Measurements from ENCODE around the gene MYD88.
"Not testable (repeated sequence)": the region's sequence is repeated elsewhere in the genome, so short reads cannot be mapped to it uniquely, and the experiment has no call there.

MYD88 gene

GRCh38 chr3:38150780-38151528, 12.5 kb downstream of the MYD88 start:
- H3K4me1 ChIP-seq (ENCODE audit: insufficient read depth, low read length): no peaks in the 10 kb centered on the region
- H3K27ac ChIP-seq (ENCODE audit: low read depth, low read length): no peak overlapping the region
- H3K9ac ChIP-seq (ENCODE audit: low read depth, low read length): no peak overlapping the region
- no peaks in the 10 kb centered on the region for H3K36me3 ChIP-seq (ENCODE audit: insufficient read depth, low read length)
- no peak overlapping the region for H3K4me3 ChIP-seq (ENCODE audit: low read length)
- 84% methylated on average over 3 of the region's 3 CpGs for WGBS
- H3K27me3 ChIP-seq (ENCODE audit: insufficient read depth, low read length): no peaks in the 10 kb centered on the region
- no peaks in the 10 kb centered on the region for H3K9me3 ChIP-seq (ENCODE audit: insufficient read depth, low read depth, low read length)

- Histone ChIP-seq H3K36me3 (ENCODE audit: insufficient read depth, low read length) (no peaks in the 10 kb centered on the region), H3K27ac (ENCODE audit: low read depth, low read length) (no peak overlapping the region), H3K9me3 (ENCODE audit: insufficient read depth, low read depth, low read length) (no peaks in the 10 kb centered on the region), H3K9ac (ENCODE audit: low read depth, low read length) (no peak overlapping the region), H3K4me1 (ENCODE audit: insufficient read depth, low read length) (no peaks in the 10 kb centered on the region), H3K27me3 (ENCODE audit: insufficient read depth, low read length) (no peaks in the 10 kb centered on the region), H3K4me3 (ENCODE audit: low read length) (no peak overlapping the region)
- 90% methylated on average over 3 of the region's 3 CpGs for WGBS
Measured at GRCh38 chr3:38151667-38152265, 13.3 kb downstream of the MYD88 start.

DNA sequence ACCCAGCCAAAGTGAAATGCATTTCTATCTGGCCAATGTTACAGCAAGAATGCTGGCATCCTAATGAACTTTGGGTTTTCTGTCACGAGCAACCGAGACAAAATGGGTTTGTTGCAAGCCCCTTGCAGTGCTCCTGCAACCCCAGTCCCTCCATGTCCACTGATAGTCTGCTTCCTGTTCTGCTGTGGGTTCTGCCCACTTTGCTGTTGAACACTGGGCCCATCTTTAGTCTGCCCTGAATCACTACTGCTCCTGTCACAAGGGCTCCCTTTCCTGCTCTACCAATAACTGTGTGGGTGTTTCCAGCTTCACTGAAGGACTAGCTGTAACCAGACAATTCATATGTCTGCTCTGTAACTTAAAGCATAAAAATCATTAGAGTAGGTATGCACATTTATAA, 14.1 kb downstream of the MYD88 start:
- Histone ChIP-seq H3K27me3 (ENCODE audit: insufficient read depth, low read length) (no peaks in the 10 kb centered on the region), H3K9ac (ENCODE audit: low read depth, low read length) (no peak overlapping the region), H3K27ac (ENCODE audit: low read depth, low read length) (no peak overlapping the region), H3K9me3 (ENCODE audit: insufficient read depth, low read depth, low read length) (no peaks in the 10 kb centered on the region), H3K4me3 (ENCODE audit: low read length) (no peak overlapping the region), H3K36me3 (ENCODE audit: insufficient read depth, low read length) (no peaks in the 10 kb centered on the region), H3K4me1 (ENCODE audit: insufficient read depth, low read length) (no peaks in the 10 kb centered on the region)
- WGBS: 92% methylated on average over 2 of the region's 2 CpGs

DNA sequence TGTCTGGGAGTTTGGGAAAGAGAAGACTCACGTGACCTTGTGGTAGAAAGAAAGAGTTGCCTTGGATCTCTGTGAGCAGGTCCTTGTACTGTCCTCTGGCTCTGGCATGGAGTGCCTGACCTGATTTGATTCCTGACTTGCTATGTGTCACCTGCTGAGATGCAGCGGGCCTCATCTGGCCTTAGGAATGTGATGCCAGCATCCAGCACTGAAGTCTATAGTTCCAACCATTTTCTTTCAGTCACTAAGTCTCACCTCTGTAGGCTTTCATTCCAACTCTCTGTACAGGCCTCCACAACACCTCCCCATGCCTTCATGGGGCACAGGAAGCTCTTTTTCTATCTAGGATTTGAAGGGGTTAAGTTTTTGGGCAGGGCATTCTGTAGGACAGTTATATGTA, 14.8 kb downstream of the MYD88 start:
- H3K9ac ChIP-seq (ENCODE audit: low read depth, low read length): no peak overlapping the region
- no peaks in the 10 kb centered on the region for H3K27me3 ChIP-seq (ENCODE audit: insufficient read depth, low read length)
- WGBS: 81% methylated on average over 2 of the region's 2 CpGs
- H3K36me3 ChIP-seq (ENCODE audit: insufficient read depth, low read length): no peaks in the 10 kb centered on the region
- no peaks in the 10 kb centered on the region for H3K9me3 ChIP-seq (ENCODE audit: insufficient read depth, low read depth, low read length)
- H3K4me3 ChIP-seq (ENCODE audit: low read length): no peak overlapping the region
- no peaks in the 10 kb centered on the region for H3K4me1 ChIP-seq (ENCODE audit: insufficient read depth, low read length)
- H3K27ac ChIP-seq (ENCODE audit: low read depth, low read length): no peak overlapping the region

GRCh38 chr3:38154033-38154494, 15.6 kb downstream of the MYD88 start:
- Histone ChIP-seq H3K36me3 (ENCODE audit: insufficient read depth, low read length) (no peaks in the 10 kb centered on the region), H3K9ac (ENCODE audit: low read depth, low read length) (no peak overlapping the region), H3K27ac (ENCODE audit: low read depth, low read length) (no peak overlapping the region), H3K27me3 (ENCODE audit: insufficient read depth, low read length) (no peaks in the 10 kb centered on the region), H3K4me3 (ENCODE audit: low read length) (no peak overlapping the region), H3K4me1 (ENCODE audit: insufficient read depth, low read length) (no peaks in the 10 kb centered on the region), H3K9me3 (ENCODE audit: insufficient read depth, low read depth, low read length) (no peaks in the 10 kb centered on the region)
- 96% methylated on average over 2 of the region's 2 CpGs for WGBS

- no peak overlapping the region for H3K9ac ChIP-seq (ENCODE audit: low read depth, low read length)
- no peak overlapping the region for H3K27ac ChIP-seq (ENCODE audit: low read depth, low read length)
- H3K9me3 ChIP-seq (ENCODE audit: insufficient read depth, low read depth, low read length): no peaks in the 10 kb centered on the region
- 80% methylated on average over 2 of the region's 2 CpGs for WGBS
- H3K4me3 ChIP-seq (ENCODE audit: low read length): no peak overlapping the region
- no peaks in the 10 kb centered on the region for H3K27me3 ChIP-seq (ENCODE audit: insufficient read depth, low read length)
- H3K4me1 ChIP-seq (ENCODE audit: insufficient read depth, low read length): no peaks in the 10 kb centered on the region
- no peaks in the 10 kb centered on the region for H3K36me3 ChIP-seq (ENCODE audit: insufficient read depth, low read length)
Measured at GRCh38 chr3:38154625-38155255, 16.3 kb downstream of the MYD88 start.

DNA sequence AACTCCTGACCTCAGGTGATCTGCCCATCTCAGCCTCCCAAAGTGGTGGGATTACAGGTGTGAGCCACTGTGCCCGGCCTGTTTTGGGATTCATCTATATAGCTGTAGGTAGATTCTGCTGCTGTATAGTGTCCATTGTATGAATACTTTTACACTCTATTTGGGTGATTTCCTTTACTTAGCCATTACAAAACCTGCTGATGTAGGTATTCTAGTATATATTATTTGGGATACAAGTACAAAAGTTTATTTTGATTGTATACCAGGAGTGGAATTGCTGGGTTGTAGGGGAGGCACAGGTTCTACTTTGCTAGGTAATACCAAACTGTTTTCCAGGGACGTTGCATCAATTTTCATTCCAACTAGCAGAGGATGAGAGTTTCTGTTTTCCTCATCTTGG, 17.4 kb downstream of the MYD88 start:
- H3K9ac ChIP-seq (ENCODE audit: low read depth, low read length): no peak overlapping the region
- WGBS: 92% methylated on average over 2 of the region's 2 CpGs
- H3K27ac ChIP-seq (ENCODE audit: low read depth, low read length): no peak overlapping the region
- H3K36me3 ChIP-seq (ENCODE audit: insufficient read depth, low read length): no peaks in the 10 kb centered on the region
- H3K9me3 ChIP-seq (ENCODE audit: insufficient read depth, low read depth, low read length): no peaks in the 10 kb centered on the region
- H3K27me3 ChIP-seq (ENCODE audit: insufficient read depth, low read length): no peaks in the 10 kb centered on the region
- H3K4me3 ChIP-seq (ENCODE audit: low read length): no peak overlapping the region
- no peaks in the 10 kb centered on the region for H3K4me1 ChIP-seq (ENCODE audit: insufficient read depth, low read length)

DNA sequence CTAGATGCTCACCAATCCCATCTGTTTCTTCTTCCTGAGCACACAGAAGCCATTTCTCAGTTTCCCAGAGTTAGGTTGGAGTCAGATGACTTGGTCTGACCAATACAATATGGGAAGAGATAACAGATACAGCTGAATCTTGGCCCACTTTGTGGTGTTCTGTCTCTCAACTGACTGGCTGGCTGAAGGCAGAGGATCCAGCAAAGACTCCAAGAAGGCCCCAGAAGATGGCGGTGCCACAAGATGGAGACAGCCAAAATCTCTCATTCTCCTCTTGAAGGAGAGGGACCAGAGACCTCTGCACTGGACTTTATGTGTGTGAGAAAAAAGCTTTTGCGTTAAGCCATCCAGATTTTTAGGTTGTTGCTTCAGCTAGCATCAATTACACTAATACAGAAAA, 18.7 kb downstream of the MYD88 start:
- no peak overlapping the region for H3K27ac ChIP-seq (ENCODE audit: low read depth, low read length)

DNA sequence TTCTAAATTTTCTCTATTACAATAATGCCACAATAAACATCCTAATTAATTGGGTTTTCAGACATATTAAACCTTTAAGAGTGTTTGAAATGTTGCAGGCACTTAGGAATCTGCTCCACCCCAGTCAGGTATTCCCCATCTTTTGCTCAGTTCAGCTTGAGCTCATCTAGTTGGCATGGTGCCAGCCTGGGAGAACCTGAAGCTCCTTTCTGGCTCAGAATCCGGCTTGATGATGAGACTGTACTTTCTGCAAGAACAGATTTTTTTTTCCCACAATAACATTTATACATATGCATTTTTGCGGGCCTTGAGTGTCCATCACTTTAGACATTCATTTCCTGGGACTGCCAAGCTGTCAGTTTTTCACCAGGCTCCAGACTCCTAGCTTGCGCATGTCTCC, 19.1 kb downstream of the MYD88 start:
- WGBS: 93% methylated on average over 3 of the region's 3 CpGs
- Histone ChIP-seq H3K27ac (ENCODE audit: low read depth, low read length) (no peak overlapping the region), H3K36me3 (ENCODE audit: insufficient read depth, low read length) (no peaks in the 10 kb centered on the region), H3K27me3 (ENCODE audit: insufficient read depth, low read length) (no peaks in the 10 kb centered on the region), H3K4me3 (ENCODE audit: low read length) (no peak overlapping the region), H3K9me3 (ENCODE audit: insufficient read depth, low read depth, low read length) (no peaks in the 10 kb centered on the region), H3K9ac (ENCODE audit: low read depth, low read length) (no peak overlapping the region), H3K4me1 (ENCODE audit: insufficient read depth, low read length) (no peaks in the 10 kb centered on the region)

More for the DNA sequence above, 18.7 kb downstream of the MYD88 start:
- H3K9ac ChIP-seq (ENCODE audit: low read depth, low read length): no peak overlapping the region
- no peaks in the 10 kb centered on the region for H3K4me1 ChIP-seq (ENCODE audit: insufficient read depth, low read length)
- no peaks in the 10 kb centered on the region for H3K9me3 ChIP-seq (ENCODE audit: insufficient read depth, low read depth, low read length)
- no peaks in the 10 kb centered on the region for H3K27me3 ChIP-seq (ENCODE audit: insufficient read depth, low read length)
- no peak overlapping the region for H3K4me3 ChIP-seq (ENCODE audit: low read length)
- no peaks in the 10 kb centered on the region for H3K36me3 ChIP-seq (ENCODE audit: insufficient read depth, low read length)
- 95% methylated on average over 2 of the region's 2 CpGs for WGBS

DNA sequence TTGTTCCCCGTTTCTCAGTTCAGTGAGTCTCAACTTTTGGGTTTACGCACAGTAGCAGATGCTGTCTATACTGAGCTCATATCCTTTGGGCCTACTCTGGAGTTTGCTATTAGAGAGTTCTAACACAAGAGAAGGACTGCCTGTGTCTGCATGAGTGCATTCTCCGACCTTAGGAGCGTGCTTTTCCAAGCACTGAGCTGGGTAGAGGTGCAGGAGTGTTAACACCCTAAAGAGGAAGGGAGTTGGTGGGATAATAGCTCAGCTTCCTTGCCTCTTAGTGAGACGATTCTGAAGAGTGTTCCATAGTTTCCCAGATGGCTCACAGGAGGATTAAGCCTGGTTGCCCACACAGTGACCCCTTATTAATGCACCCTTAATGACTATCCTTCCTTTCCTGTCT, 20.0 kb downstream of the MYD88 start:
- Histone ChIP-seq H3K27ac (ENCODE audit: low read depth, low read length) (no peak overlapping the region), H3K4me1 (ENCODE audit: insufficient read depth, low read length) (no peaks in the 10 kb centered on the region), H3K9ac (ENCODE audit: low read depth, low read length) (no peak overlapping the region), H3K9me3 (ENCODE audit: insufficient read depth, low read depth, low read length) (no peaks in the 10 kb centered on the region), H3K36me3 (ENCODE audit: insufficient read depth, low read length) (no peaks in the 10 kb centered on the region), H3K27me3 (ENCODE audit: insufficient read depth, low read length) (no peaks in the 10 kb centered on the region), H3K4me3 (ENCODE audit: low read length) (no peak overlapping the region)
- WGBS: 89% methylated on average over 5 of the region's 5 CpGs

DNA sequence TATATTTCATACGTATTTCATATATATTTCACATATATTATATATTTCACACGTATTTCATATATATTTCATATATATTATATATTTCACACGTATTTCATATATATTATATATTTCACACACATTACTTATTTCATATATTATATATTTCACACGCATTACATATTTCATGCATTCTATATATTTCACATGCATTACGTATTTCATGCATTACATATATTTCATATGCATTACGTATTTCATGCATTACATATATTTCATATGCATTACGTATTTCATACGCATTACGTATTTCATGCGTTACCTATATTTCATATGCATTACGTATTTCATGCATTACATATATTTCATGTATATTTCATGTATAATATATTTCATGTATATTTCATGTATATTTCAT, 22.2 kb downstream of the MYD88 start:
- not testable (repeated sequence) for H3K27ac ChIP-seq (ENCODE audit: low read depth, low read length); H3K27me3 ChIP-seq (ENCODE audit: insufficient read depth, low read length); H3K4me1 ChIP-seq (ENCODE audit: insufficient read depth, low read length); H3K36me3 ChIP-seq (ENCODE audit: insufficient read depth, low read length); H3K9me3 ChIP-seq (ENCODE audit: insufficient read depth, low read depth, low read length); H3K4me3 ChIP-seq (ENCODE audit: low read length); H3K9ac ChIP-seq (ENCODE audit: low read depth, low read length)
- WGBS: 99% methylated on average over 8 of the region's 11 CpGs

Data from HUES64 (cell line).